NK-92 (cell line): ENCODE data around the gene SPATA19.
"Not testable (repeated sequence)": the region's sequence is repeated elsewhere in the genome, so short reads cannot be mapped to it uniquely, and the experiment has no call there.

Source experiments
- DNase-seq: peaks from one replicate; lab custom pipeline; 2025; ENCODE audit not compliant: unreplicated experiment; lab: John Stamatoyannopoulos, UW

Gene SPATA19

GRCh38 chr11:133845413-133845812 is at the start of gene SPATA19:
Gene SPATA19 (minus strand): TSS chr11:133845513. CDS start chr11:133845446, 67 bp downstream.
- DNase-seq = no peak

GRCh38 chr11:133895061-133895479 is 49.8 kb upstream of the SPATA19 start:
- DNase-seq = no peak

GRCh38 chr11:133893381-133893780 is 48.1 kb upstream of the SPATA19 start:
- no peak for DNase-seq

GRCh38 chr11:133892584-133893380 is 47.5 kb upstream of the SPATA19 start:
- no peak for DNase-seq

- no peak for DNase-seq
These were observed 46.8 kb upstream of the SPATA19 start for GRCh38 chr11:133892126-133892525.

- DNase-seq = no peak
These were observed 44.6 kb upstream of the SPATA19 start for GRCh38 chr11:133889893-133890292.

GRCh38 chr11:133889188-133889587 is 43.9 kb upstream of the SPATA19 start:
- DNase-seq = no peak

GRCh38 chr11:133887692-133888332 is 42.5 kb upstream of the SPATA19 start:
- no peak for DNase-seq

GRCh38 chr11:133886029-133886428 is 40.7 kb upstream of the SPATA19 start:
- no peak for DNase-seq

- DNase-seq = no peak
These were observed 26.8 kb upstream of the SPATA19 start for GRCh38 chr11:133872160-133872559.

- DNase-seq = no peak
These were observed 22.1 kb upstream of the SPATA19 start for GRCh38 chr11:133867456-133867855.

GRCh38 chr11:133865466-133865865 is 20.2 kb upstream of the SPATA19 start:
- DNase-seq = no peak

- DNase-seq = no peak
These were observed 19.4 kb upstream of the SPATA19 start for GRCh38 chr11:133864756-133865155.

- DNase-seq = no peak
These were observed 14.8 kb upstream of the SPATA19 start for GRCh38 chr11:133860151-133860550.

GRCh38 chr11:133854330-133854960 is 9.1 kb upstream of the SPATA19 start:
- DNase-seq = not testable (repeated sequence)

GRCh38 chr11:133844217-133844616 is 1.1 kb downstream of the SPATA19 start:
- DNase-seq = no peak

GRCh38 chr11:133843454-133843987 is 1.8 kb downstream of the SPATA19 start:
- DNase-seq = no peak

GRCh38 chr11:133842730-133843129 is 2.6 kb downstream of the SPATA19 start:
- DNase-seq = no peak

- no peak for DNase-seq
These were observed 3.3 kb downstream of the SPATA19 start for GRCh38 chr11:133842053-133842452.

GRCh38 chr11:133841279-133842043 is 3.9 kb downstream of the SPATA19 start:
- no peak for DNase-seq

- DNase-seq = no peak
These were observed 4.8 kb downstream of the SPATA19 start for GRCh38 chr11:133840479-133840941.
